K562 (cell line): ENCODE measurements around the gene REM2. TPM values are rescaled to one million over a fixed set of nuclear protein-coding genes. Genes with fewer than 3 reads are reported as not detected.

Source experiments
- CREM ChIP-seq: IDR thresholded peaks from 2 replicates; pipeline ENCODE4 v1.6.1; 2014; ENCODE audit warnings: antibody characterized with exemption, low read depth
- ESRRA ChIP-seq: fragments of 450-650 bp; IDR thresholded peaks from 2 replicates; pipeline ENCODE4 v1.6.1; 2014; ENCODE audit warnings: low read depth, mild to moderate bottlenecking, moderate library complexity, borderline replicate concordance
- GABPB1 ChIP-seq: sonication (generic); formaldehyde crosslinking; IDR thresholded peaks from 2 replicates; pipeline ENCODE4 v1.8.0; 2022; ENCODE audit warnings: mild to moderate bottlenecking, missing genetic modification reagents
- GTF2E2 ChIP-seq: fragments of 200-800 bp; sonication (Bioruptor generic); IDR thresholded peaks from 2 replicates; pipeline ENCODE4 v1.6.1; 2016; ENCODE audit warnings: missing genetic modification characterization, missing compliant biosample characterization
- JUN ChIP-seq, 2 experiments: sonication (generic) in 1 of 2; formaldehyde crosslinking in 1 of 2; IDR thresholded peaks; 2 replicates each; pipeline versions ENCODE4 v1.6.1 to v1.8.0; 2012 to 2022; ENCODE audit warnings: borderline replicate concordance in 2 of 2, mild to moderate bottlenecking in 2 of 2, improper control_type of control experiment in 1 of 2, low read depth in 1 of 2, low read length in 1 of 2, missing genetic modification reagents in 1 of 2
- MAZ ChIP-seq, 2 experiments: fragments of 450-650 bp in 1 of 2; sonication (generic) in 1 of 2; formaldehyde crosslinking; IDR thresholded peaks in 1 of 2; conservative IDR thresholded peaks in 1 of 2; 2 replicates each; pipeline versions ENCODE4 v1.4.0 to v1.5.0; 2020; ENCODE audit warnings: mild to moderate bottlenecking in 1 of 2, missing genetic modification reagents in 1 of 2
- MYNN ChIP-seq, 2 experiments: sonication (generic); formaldehyde crosslinking in 1 of 2; IDR thresholded peaks; 2 replicates each; pipeline versions ENCODE4 v1.5.0 to v1.6.1; 2016 to 2020; ENCODE audit warnings: antibody characterized with exemption in 1 of 2, missing genetic modification reagents in 1 of 2
- POLR2A ChIP-seq: fragments of 450-650 bp; conservative IDR thresholded peaks from 2 replicates; pipeline ENCODE4 v1.6.1; 2016
- RNF2 ChIP-seq: sonication (generic); IDR thresholded peaks from 2 replicates; pipeline ENCODE4 v1.6.1; 2016
- STAG1 ChIP-seq: sonication (generic); formaldehyde crosslinking; IDR thresholded peaks from 2 replicates; pipeline ENCODE4 v1.5.0; 2020; ENCODE audit warnings: missing genetic modification reagents, borderline replicate concordance
- ZNF224 ChIP-seq: sonication (generic); formaldehyde crosslinking; IDR thresholded peaks from 2 replicates; pipeline ENCODE4 v1.8.0; 2022; ENCODE audit warnings: mild to moderate bottlenecking, missing genetic modification reagents
- polyA plus RNA-seq, 8 experiments: library from polyadenylated mRNA; depleted of rRNA in 4 of 8; stranded (reverse) in 5 of 8; unstranded in 3 of 8; fragments of >200 nt; fragmentation: Nextera tagmentation in 2 of 8; fragmentation: Illumina TruSeq in 1 of 8; extraction: Ambion mirVana in 2 of 8; extraction: Trizol in 1 of 8; gene quantifications; 2 replicates each; pipeline versions ENCODE4 v1.2.1 to v1.2.3, GENCODE V29; 2011 to 2014; ENCODE audit warnings: inconsistent platforms in 1 of 8, missing spikeins in 1 of 8
- total RNA-seq, 7 experiments: library from RNA; depleted of rRNA in 6 of 7; stranded (reverse); fragments of >200 nt in 6 of 7; fragmentation: Illumina TruSeq in 2 of 7; extraction: Trizol in 2 of 7; gene quantifications; 2 replicates each; pipeline versions ENCODE4 v1.2.1 to v1.2.3, GENCODE V29; 2011 to 2021; ENCODE audit warnings: low replicate concordance in 1 of 7
- TF ChIP-seq, protein P1 (sequence below), 2 experiments: fragments of 450-650 bp; formaldehyde crosslinking in 1 of 2; IDR thresholded peaks; 2 replicates each; pipeline versions ENCODE4 v1.4.0 to v1.6.1; 2014 to 2020; ENCODE audit warnings: mild to moderate bottlenecking in 2 of 2, borderline replicate concordance in 1 of 2, low read depth in 1 of 2
- TF ChIP-seq, protein P2 (sequence below): fragments of 250-450 bp; sonication (Bioruptor Pico); IDR thresholded peaks from 2 replicates; pipeline ENCODE4 v1.9.0; 2021; ENCODE audit warnings: mild to moderate bottlenecking, inconsistent platforms
- TF ChIP-seq, protein P3 (sequence below): sonication (generic); formaldehyde crosslinking; IDR thresholded peaks from 2 replicates; pipeline ENCODE4 v1.8.0; 2023; ENCODE audit warnings: mild to moderate bottlenecking, missing genetic modification reagents

REM2 gene
- total and polyA plus RNA-seq, 9 of the 15 experiments (the other 6 are each of a cell fraction or from before 2014, with no cell fraction given), result 0.18 to 1.0 (median 0.38) TPM

DNA sequence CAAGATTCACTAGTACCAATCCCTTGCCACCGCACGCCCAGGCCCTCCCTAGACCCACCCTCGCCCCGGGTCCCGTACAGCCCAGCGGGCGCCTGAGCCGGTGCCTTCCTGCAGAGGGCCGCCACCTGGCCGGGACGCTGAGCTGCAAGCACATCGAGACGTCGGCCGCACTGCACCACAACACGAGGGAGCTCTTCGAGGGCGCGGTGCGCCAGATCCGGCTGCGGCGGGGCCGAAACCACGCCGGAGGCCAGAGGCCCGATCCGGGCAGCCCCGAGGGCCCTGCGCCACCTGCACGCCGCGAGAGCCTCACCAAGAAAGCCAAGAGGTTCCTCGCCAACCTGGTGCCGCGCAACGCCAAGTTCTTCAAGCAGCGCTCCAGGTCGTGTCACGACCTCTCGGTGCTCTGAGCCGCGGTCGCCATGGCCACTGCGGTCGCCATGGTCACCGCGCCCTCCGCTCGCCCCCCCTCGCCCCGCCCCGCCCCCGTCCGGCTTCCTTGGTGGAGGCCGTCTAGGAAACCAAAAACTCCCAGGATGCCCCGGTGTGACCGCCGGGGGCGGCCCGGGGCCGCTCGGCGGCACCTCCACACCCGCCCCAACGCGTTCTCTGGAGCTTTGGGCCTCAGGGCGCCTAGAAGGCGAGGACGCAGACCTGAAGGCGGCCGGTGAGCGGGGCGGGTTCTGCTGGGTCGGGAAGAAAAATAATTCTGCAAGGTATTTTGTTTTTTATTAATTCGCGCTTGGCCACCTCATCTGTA lies 3.7 kb downstream of the REM2 start (continued):
- TF ChIP-seq, protein P1, sequence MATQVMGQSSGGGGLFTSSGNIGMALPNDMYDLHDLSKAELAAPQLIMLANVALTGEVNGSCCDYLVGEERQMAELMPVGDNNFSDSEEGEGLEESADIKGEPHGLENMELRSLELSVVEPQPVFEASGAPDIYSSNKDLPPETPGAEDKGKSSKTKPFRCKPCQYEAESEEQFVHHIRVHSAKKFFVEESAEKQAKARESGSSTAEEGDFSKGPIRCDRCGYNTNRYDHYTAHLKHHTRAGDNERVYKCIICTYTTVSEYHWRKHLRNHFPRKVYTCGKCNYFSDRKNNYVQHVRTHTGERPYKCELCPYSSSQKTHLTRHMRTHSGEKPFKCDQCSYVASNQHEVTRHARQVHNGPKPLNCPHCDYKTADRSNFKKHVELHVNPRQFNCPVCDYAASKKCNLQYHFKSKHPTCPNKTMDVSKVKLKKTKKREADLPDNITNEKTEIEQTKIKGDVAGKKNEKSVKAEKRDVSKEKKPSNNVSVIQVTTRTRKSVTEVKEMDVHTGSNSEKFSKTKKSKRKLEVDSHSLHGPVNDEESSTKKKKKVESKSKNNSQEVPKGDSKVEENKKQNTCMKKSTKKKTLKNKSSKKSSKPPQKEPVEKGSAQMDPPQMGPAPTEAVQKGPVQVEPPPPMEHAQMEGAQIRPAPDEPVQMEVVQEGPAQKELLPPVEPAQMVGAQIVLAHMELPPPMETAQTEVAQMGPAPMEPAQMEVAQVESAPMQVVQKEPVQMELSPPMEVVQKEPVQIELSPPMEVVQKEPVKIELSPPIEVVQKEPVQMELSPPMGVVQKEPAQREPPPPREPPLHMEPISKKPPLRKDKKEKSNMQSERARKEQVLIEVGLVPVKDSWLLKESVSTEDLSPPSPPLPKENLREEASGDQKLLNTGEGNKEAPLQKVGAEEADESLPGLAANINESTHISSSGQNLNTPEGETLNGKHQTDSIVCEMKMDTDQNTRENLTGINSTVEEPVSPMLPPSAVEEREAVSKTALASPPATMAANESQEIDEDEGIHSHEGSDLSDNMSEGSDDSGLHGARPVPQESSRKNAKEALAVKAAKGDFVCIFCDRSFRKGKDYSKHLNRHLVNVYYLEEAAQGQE (IDR thresholded peaks at IDR 0.05; ENCODE audit: borderline replicate concordance), result no peak
- TF ChIP-seq, protein P1 (CRISPR knock-in tag; IDR thresholded peaks at IDR 0.05; ENCODE audit: low read depth), result 0 out of 2 replicates have a peak, but pooled peaks have one; percentile 31
- TF ChIP-seq GTF2E2 (tag) (peak; percentile 55; the same call in 1 of the 2 replicates), CREM (peak; percentile 23), MAZ (CRISPR knock-in tag; conservative IDR thresholded peaks at IDR 0.05 in 1 of 2, IDR thresholded peaks at IDR 0.05 in 1 of 2) (peak in 1 of 2 experiments; percentile 68; a peak in 3 of 4 replicates), GABPB1 (CRISPR knock-in tag) (0 out of 2 replicates have a peak, but pooled peaks have one; percentile 54), ESRRA (peak; percentile 54; the same call in 1 of the 2 replicates), STAG1 (CRISPR knock-in tag) (peak; percentile 25; the same call in 1 of the 2 replicates), POLR2A (peak; percentile 84), MYNN (IDR thresholded peaks at IDR 0.05) (peak; percentile 99), MYNN (CRISPR knock-in tag; IDR thresholded peaks at IDR 0.05) (peak; percentile 91), ZNF224 (CRISPR knock-in tag) (0 out of 2 replicates have a peak, but pooled peaks have one; percentile 56), JUN (IDR thresholded peaks at IDR 0.05; ENCODE audit: borderline replicate concordance, low read depth, low read length) (no peak), JUN (CRISPR knock-in tag; IDR thresholded peaks at IDR 0.05; ENCODE audit: borderline replicate concordance) (no peak), RNF2 (peak; percentile 72)
- TF ChIP-seq, protein P2, sequence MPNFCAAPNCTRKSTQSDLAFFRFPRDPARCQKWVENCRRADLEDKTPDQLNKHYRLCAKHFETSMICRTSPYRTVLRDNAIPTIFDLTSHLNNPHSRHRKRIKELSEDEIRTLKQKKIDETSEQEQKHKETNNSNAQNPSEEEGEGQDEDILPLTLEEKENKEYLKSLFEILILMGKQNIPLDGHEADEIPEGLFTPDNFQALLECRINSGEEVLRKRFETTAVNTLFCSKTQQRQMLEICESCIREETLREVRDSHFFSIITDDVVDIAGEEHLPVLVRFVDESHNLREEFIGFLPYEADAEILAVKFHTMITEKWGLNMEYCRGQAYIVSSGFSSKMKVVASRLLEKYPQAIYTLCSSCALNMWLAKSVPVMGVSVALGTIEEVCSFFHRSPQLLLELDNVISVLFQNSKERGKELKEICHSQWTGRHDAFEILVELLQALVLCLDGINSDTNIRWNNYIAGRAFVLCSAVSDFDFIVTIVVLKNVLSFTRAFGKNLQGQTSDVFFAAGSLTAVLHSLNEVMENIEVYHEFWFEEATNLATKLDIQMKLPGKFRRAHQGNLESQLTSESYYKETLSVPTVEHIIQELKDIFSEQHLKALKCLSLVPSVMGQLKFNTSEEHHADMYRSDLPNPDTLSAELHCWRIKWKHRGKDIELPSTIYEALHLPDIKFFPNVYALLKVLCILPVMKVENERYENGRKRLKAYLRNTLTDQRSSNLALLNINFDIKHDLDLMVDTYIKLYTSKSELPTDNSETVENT (CRISPR knock-in tag), result 0 out of 2 replicates have a peak, but pooled peaks have one; percentile 35
- TF ChIP-seq, protein P3, sequence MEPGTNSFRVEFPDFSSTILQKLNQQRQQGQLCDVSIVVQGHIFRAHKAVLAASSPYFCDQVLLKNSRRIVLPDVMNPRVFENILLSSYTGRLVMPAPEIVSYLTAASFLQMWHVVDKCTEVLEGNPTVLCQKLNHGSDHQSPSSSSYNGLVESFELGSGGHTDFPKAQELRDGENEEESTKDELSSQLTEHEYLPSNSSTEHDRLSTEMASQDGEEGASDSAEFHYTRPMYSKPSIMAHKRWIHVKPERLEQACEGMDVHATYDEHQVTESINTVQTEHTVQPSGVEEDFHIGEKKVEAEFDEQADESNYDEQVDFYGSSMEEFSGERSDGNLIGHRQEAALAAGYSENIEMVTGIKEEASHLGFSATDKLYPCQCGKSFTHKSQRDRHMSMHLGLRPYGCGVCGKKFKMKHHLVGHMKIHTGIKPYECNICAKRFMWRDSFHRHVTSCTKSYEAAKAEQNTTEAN, result 0 out of 2 replicates have a peak, but pooled peaks have one; percentile 71
